SKM-1 (cell line): ENCODE measurements around the gene THPO.
"Not testable (repeated sequence)": the region's sequence is repeated elsewhere in the genome, so short reads cannot be mapped to it uniquely, and the experiment has no call there.

Source experiments
- DNase-seq: peaks from one replicate; lab custom pipeline; 2025; ENCODE audit not compliant: unreplicated experiment; lab: John Stamatoyannopoulos, UW

The THPO gene

GRCh38 chr3:184351511-184352148 lies 26.4 kb downstream of the THPO start:
- DNase-seq = no peak

GRCh38 chr3:184350618-184351017 lies 27.4 kb downstream of the THPO start:
- DNase-seq = no peak

- DNase-seq = no peak
Observed at GRCh38 chr3:184349563-184350470, 28.2 kb downstream of the THPO start.

GRCh38 chr3:184348057-184348382 lies 30.0 kb downstream of the THPO start:
- no peak for DNase-seq

- DNase-seq = no peak
Observed at GRCh38 chr3:184347321-184348056, 30.5 kb downstream of the THPO start.

GRCh38 chr3:184346480-184347190 lies 31.4 kb downstream of the THPO start:
- no peak for DNase-seq

GRCh38 chr3:184345317-184346144 lies 32.5 kb downstream of the THPO start:
- peak; percentile 34 for DNase-seq

- no peak for DNase-seq
Observed at GRCh38 chr3:184344579-184345316, 33.3 kb downstream of the THPO start.

- DNase-seq = no peak
Observed at GRCh38 chr3:184343200-184343876, 34.7 kb downstream of the THPO start.

- no peak for DNase-seq
Observed at GRCh38 chr3:184341925-184342324, 36.1 kb downstream of the THPO start.

- DNase-seq = not testable (repeated sequence)
Observed at GRCh38 chr3:184339451-184340135, 38.4 kb downstream of the THPO start.

GRCh38 chr3:184339001-184339400 lies 39.0 kb downstream of the THPO start:
- no peak for DNase-seq

- no peak for DNase-seq
Observed at GRCh38 chr3:184338511-184338945, 39.5 kb downstream of the THPO start.

- DNase-seq = no peak
Observed at GRCh38 chr3:184337981-184338380, 40.0 kb downstream of the THPO start.

GRCh38 chr3:184337399-184337714 lies 40.6 kb downstream of the THPO start, which contains the start of gene FAM131A:
Gene FAM131A, plus strand, starts transcription at chr3:184337600. Its CDS starts 31 bp downstream, at chr3:184337631.
- no peak for DNase-seq

GRCh38 chr3:184336547-184337398 lies 41.2 kb downstream of the THPO start:
- DNase-seq = no peak
